H1 (cell line): ENCODE data around the gene FAS. TPM values are rescaled to one million over a fixed set of nuclear protein-coding genes. Genes with fewer than 3 reads are reported as not detected.

Experiments used
- CTCF ChIA-PET: fragments of 300-600 bp; sonication (Branson Sonifier 250); formaldehyde crosslinking; loops from one replicate; lab custom pipeline; 2021; ENCODE audit not compliant: partially characterized antibody; lab: Charles Lee
- POLR2A ChIA-PET: fragments of 300-600 bp; sonication (Branson Sonifier 250); formaldehyde crosslinking; loops from one replicate; lab custom pipeline; 2021; ENCODE audit warnings: inconsistent platforms; ENCODE audit not compliant: partially characterized antibody; lab: Charles Lee
- DNase-seq, 2 experiments: peaks; one replicate each; pipeline versions ENCODE4 v3.0.0 to v3.0.0-alpha.2; 2010 to 2022; ENCODE audit warnings: low spot score in 2 of 2, low read depth in 1 of 2, mixed read lengths in 1 of 2
- FAIRE-seq: peaks from 2 replicates; lab custom pipeline; 2011; peaks lifted over from hg19 to GRCh38; lab: Jason Lieb, UNC
- H2AFZ ChIP-seq: 2 replicates; pipeline ENCODE4 v1.8.1; 2012; ENCODE audit warnings: low read length, inconsistent platforms
- H2AK5ac ChIP-seq: 2 replicates; pipeline ENCODE4 v1.6.1; 2013; ENCODE audit warnings: low read depth, low read length
- H2BK120ac ChIP-seq: replicated peaks from 2 replicates; pipeline ENCODE3; 2013; ENCODE audit warnings: low read depth, low read length, inconsistent platforms
- H2BK12ac ChIP-seq: 2 replicates; pipeline ENCODE4 v1.6.1; 2013; ENCODE audit warnings: low read depth, low read length
- H2BK15ac ChIP-seq: 2 replicates; pipeline ENCODE4 v1.6.1; 2013; ENCODE audit warnings: low read length
- H2BK20ac ChIP-seq: 2 replicates; pipeline ENCODE4 v1.6.1; 2013; ENCODE audit warnings: low read length
- H2BK5ac ChIP-seq: 2 replicates; pipeline ENCODE4 v1.6.1; 2013; ENCODE audit warnings: low read depth, low read length
- H3K14ac ChIP-seq: 2 replicates; pipeline ENCODE4 v1.6.1; 2013; ENCODE audit warnings: inconsistent platforms; ENCODE audit not compliant: insufficient read length
- H3K18ac ChIP-seq: 2 replicates; pipeline ENCODE4 v1.6.1; 2013; ENCODE audit warnings: low read length; ENCODE audit errors: extremely low read depth
- H3K23ac ChIP-seq: 2 replicates; pipeline ENCODE4 v1.6.1; 2013; ENCODE audit warnings: inconsistent platforms; ENCODE audit not compliant: insufficient read length
- H3K23me2 ChIP-seq: 2 replicates; pipeline ENCODE4 v1.6.1; 2013; ENCODE audit warnings: low read depth, low read length
- H3K27ac ChIP-seq: 2 replicates; pipeline ENCODE4 v1.6.1; 2011; ENCODE audit warnings: low read depth, low read length, inconsistent platforms
- H3K27me3 ChIP-seq, 4 experiments: replicated peaks in 1 of 4; 1 replicate in 1 of 4; 2 replicates in 3 of 4; pipeline versions ENCODE4 v1.6.1 to v1.8.1; 2011 to 2013; ENCODE audit warnings: low read length in 3 of 4, mild to moderate bottlenecking in 3 of 4, inconsistent platforms in 2 of 4, mixed read lengths in 2 of 4, moderate library complexity in 1 of 4; ENCODE audit not compliant: control insufficient read depth in 3 of 4, insufficient read depth in 3 of 4; ENCODE audit errors: extremely low read depth in 1 of 4
- H3K36me3 ChIP-seq, 4 experiments: 2 replicates each; pipeline versions ENCODE4 v1.6.1 to v1.8.1; 2011 to 2013; ENCODE audit warnings: mild to moderate bottlenecking in 4 of 4, low read length in 3 of 4, moderate library complexity in 2 of 4, control low read depth in 1 of 4, inconsistent platforms in 1 of 4; ENCODE audit not compliant: insufficient read depth in 4 of 4, control insufficient read depth in 2 of 4
- H3K4ac ChIP-seq: replicated peaks from 2 replicates; pipeline ENCODE3; 2013; ENCODE audit warnings: low read length, low read depth, mixed read lengths, inconsistent platforms; ENCODE audit not compliant: insufficient read length
- H3K4me1 ChIP-seq, 4 experiments: replicated peaks in 1 of 4; 1 replicate in 1 of 4; 2 replicates in 3 of 4; pipeline versions ENCODE4 v1.6.1 to v1.8.1; 2011 to 2013; ENCODE audit warnings: low read length in 3 of 4, inconsistent platforms in 2 of 4, mixed read lengths in 1 of 4; ENCODE audit not compliant: insufficient read depth in 4 of 4, control insufficient read depth in 3 of 4
- H3K4me2 ChIP-seq, 2 experiments: 2 replicates each; pipeline versions ENCODE4 v1.6.1 to v1.8.1; 2011 to 2013; ENCODE audit warnings: low read depth in 2 of 2, low read length in 2 of 2, control low read depth in 1 of 2, inconsistent platforms in 1 of 2, mild to moderate bottlenecking in 1 of 2; ENCODE audit not compliant: insufficient read depth in 1 of 2
- H3K4me3 ChIP-seq, 4 experiments: fragments of 200-600, 300-600 bp in 1 of 4; sonication (generic), shearing (Covaris generic), sonication (Bioruptor Twin) in 1 of 4; 2 replicates each; pipeline versions ENCODE4 v1.5.1 to v1.8.1; 2011 to 2016; ENCODE audit warnings: low read length in 4 of 4, low read depth in 3 of 4, control low read depth in 2 of 4, inconsistent platforms in 2 of 4, mild to moderate bottlenecking in 2 of 4, mixed read lengths in 1 of 4, moderate library complexity in 1 of 4; ENCODE audit not compliant: insufficient read depth in 2 of 4; ENCODE audit errors: extremely low read depth in 1 of 4
- H3K56ac ChIP-seq: replicated peaks from 2 replicates; pipeline ENCODE3; 2013; ENCODE audit warnings: low read depth, mild to moderate bottlenecking, mixed read lengths, low read length, inconsistent platforms; ENCODE audit not compliant: insufficient read length
- H3K79me1 ChIP-seq: 2 replicates; pipeline ENCODE4 v1.6.1; 2013; ENCODE audit warnings: low read depth, low read length, control low read depth
- H3K79me2 ChIP-seq, 2 experiments: 2 replicates each; pipeline versions ENCODE4 v1.6.1 to v1.8.1; 2012 to 2013; ENCODE audit warnings: low read length in 2 of 2, mild to moderate bottlenecking in 2 of 2, inconsistent platforms in 1 of 2; ENCODE audit not compliant: insufficient read depth in 2 of 2, control insufficient read depth in 1 of 2
- H3K9ac ChIP-seq, 4 experiments: replicated peaks in 1 of 4; 1 replicate in 1 of 4; 2 replicates in 3 of 4; pipeline versions ENCODE4 v1.6.1 to v1.8.1; 2011 to 2013; ENCODE audit warnings: low read depth in 3 of 4, low read length in 3 of 4, control low read depth in 2 of 4, mild to moderate bottlenecking in 2 of 4, moderate library complexity in 2 of 4, inconsistent platforms in 1 of 4; ENCODE audit errors: extremely low read depth in 1 of 4
- H3K9me3 ChIP-seq, 2 experiments: 2 replicates each; pipeline versions ENCODE4 v1.6.1 to v1.8.1; 2012 to 2013; ENCODE audit warnings: mild to moderate bottlenecking in 2 of 2, moderate library complexity in 2 of 2, control low read depth in 1 of 2, inconsistent platforms in 1 of 2, low read depth in 1 of 2, low read length in 1 of 2, mixed read lengths in 1 of 2; ENCODE audit not compliant: insufficient read depth in 2 of 2
- H4K20me1 ChIP-seq, 2 experiments: replicated peaks in 1 of 2; 2 replicates each; pipeline versions ENCODE3 to v1.8.1; 2011 to 2013; ENCODE audit warnings: inconsistent platforms in 2 of 2, low read length in 2 of 2, mild to moderate bottlenecking in 1 of 2; ENCODE audit not compliant: insufficient read depth in 2 of 2, control insufficient read depth in 1 of 2
- H4K5ac ChIP-seq: 2 replicates; pipeline ENCODE4 v1.6.1; 2013; ENCODE audit warnings: low read length, low read depth, mixed read lengths, inconsistent platforms; ENCODE audit not compliant: insufficient read length
- H4K8ac ChIP-seq: 2 replicates; pipeline ENCODE4 v1.8.0; 2013; ENCODE audit warnings: mild to moderate bottlenecking, moderate library complexity, low read length, inconsistent platforms; ENCODE audit not compliant: insufficient read depth; ENCODE audit errors: extremely low read depth
- H4K91ac ChIP-seq: replicated peaks from 2 replicates; pipeline ENCODE3; 2013; ENCODE audit warnings: low read length, mixed read lengths, inconsistent platforms; ENCODE audit not compliant: insufficient read length
- ASH2L ChIP-seq: fragments of 200-600, 300-600 bp; sonication (generic); IDR thresholded peaks from one replicate; pipeline ENCODE4 v1.7.1; 2017; ENCODE audit warnings: low read length
- CBX5 ChIP-seq: fragments of 300-800, 300-1000 bp; sonication (generic); IDR thresholded peaks from 2 replicates; pipeline ENCODE4 v1.7.1; 2016; ENCODE audit warnings: antibody characterized with exemption, low read length, low read depth
- CREB1 ChIP-seq: IDR thresholded peaks from 2 replicates; pipeline ENCODE4 v1.6.1; 2012; ENCODE audit warnings: inconsistent platforms
- EGR1 ChIP-seq: IDR thresholded peaks from 2 replicates; pipeline ENCODE4 v1.6.1; 2011; ENCODE audit warnings: low read depth, low read length, borderline replicate concordance
- POLR2AphosphoS5 ChIP-seq: IDR thresholded peaks from 2 replicates; pipeline ENCODE4 v1.6.1; 2011; ENCODE audit warnings: low read depth, low read length
- SIN3A ChIP-seq, 2 experiments: IDR thresholded peaks in 1 of 2; conservative IDR thresholded peaks in 1 of 2; 2 replicates each; pipeline ENCODE4 v1.6.1; 2011 to 2012; ENCODE audit warnings: low read length in 2 of 2, improper control_type of control experiment in 1 of 2, low read depth in 1 of 2, mild to moderate bottlenecking in 1 of 2
- SP2 ChIP-seq: IDR thresholded peaks from 2 replicates; pipeline ENCODE4 v1.6.1; 2012; ENCODE audit warnings: mild to moderate bottlenecking, low read length, inconsistent platforms
- TAF1 ChIP-seq: IDR thresholded peaks from 2 replicates; pipeline ENCODE4 v1.6.1; 2011; ENCODE audit warnings: mild to moderate bottlenecking, low read depth, low read length
- WGBS, 2 experiments: shearing (Covaris generic) in 1 of 2; methylation state at CpG; one replicate each; pipeline versions ENCODE4 v1.1.6 to v1.1.7; 2013 to 2015; ENCODE audit warnings: low lambda C conversion rate in 2 of 2, mixed read lengths in 2 of 2, inconsistent platforms in 1 of 2, low coverage in 1 of 2, missing lambda C conversion rate in 1 of 2; ENCODE audit not compliant: insufficient replicate concordance in 2 of 2, insufficient coverage in 1 of 2, insufficient read length in 1 of 2; ENCODE audit errors: extremely low coverage in 1 of 2, missing lambda C conversion rate in 1 of 2; 5-methylcytosine and 5-hydroxymethylcytosine counted together
- polyA plus RNA-seq, 7 experiments: library from polyadenylated mRNA; depleted of rRNA in 3 of 7; stranded (reverse) in 5 of 7; unstranded in 2 of 7; fragments of >200 nt in 5 of 7; fragments of 200-250 nt in 2 of 7; gene quantifications; 1 replicate in 5 of 7; 2 replicates in 1 of 7; 4 replicates in 1 of 7; pipeline versions ENCODE4 v1.2.1 to v1.2.3, GENCODE V29; 2011 to 2013; ENCODE audit warnings: missing spikeins in 2 of 7, mixed read lengths in 2 of 7
- total RNA-seq: library from RNA; stranded (reverse); fragmentation: NEBNext Ultra II Directional; extraction: Animal tissue kit (Norgen Biotek cat#: 25700); gene quantifications from 2 replicates; pipeline ENCODE4 v1.2.1, GENCODE V29; 2021
- TF ChIP-seq, protein P1 (sequence below): IDR thresholded peaks from 2 replicates; pipeline ENCODE4 v1.6.1; 2011; ENCODE audit warnings: low read length, improper control_type of control experiment

FAS gene
- total and polyA plus RNA-seq, 2 of the 8 experiments (the other 6 are each of a cell fraction or from before 2014, with no cell fraction given) = 4.0 to 6.7 TPM

DNA sequence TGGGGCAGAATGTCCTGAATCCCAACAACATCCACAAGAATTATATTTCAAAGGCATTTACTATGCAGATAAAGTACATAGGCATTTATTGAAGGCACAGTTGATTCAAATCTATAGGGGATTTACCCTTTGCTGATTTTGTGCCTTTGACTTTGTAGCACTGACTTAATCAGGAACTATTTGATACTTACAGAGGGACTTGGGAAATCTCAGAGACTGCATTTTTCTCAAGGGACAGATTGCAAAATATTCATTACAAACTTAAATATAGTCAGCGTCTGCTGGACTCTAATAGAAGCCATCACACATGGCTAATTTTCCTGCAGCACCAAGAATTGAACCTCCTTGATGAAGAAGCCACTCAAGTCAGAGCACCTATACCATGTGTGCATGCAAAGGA, 44.9 kb downstream of the FAS start:
- no peak overlapping the region for H2BK15ac ChIP-seq
- no peak overlapping the region for H3K4me2 ChIP-seq
- no peak overlapping the region for H3K4ac ChIP-seq
- H3K36me3 ChIP-seq = no peaks in the 10 kb centered on the region
- H3K9ac ChIP-seq = no peak overlapping the region
- ChIA-PET POLR2A (no interaction called here), CTCF (interaction anchor here (0.7 to 1.0 kb wide), 3 partner anchors 11 to 181 kb away, joined by 3 to 5 read pairs (median 5); no protein-coding TSS in a partner anchor)
- H3K14ac ChIP-seq = no peak overlapping the region
- no peak overlapping the region for H4K8ac ChIP-seq
- no peak overlapping the region for H3K18ac ChIP-seq
- FAIRE-seq = no peak
- no peak overlapping the region for H2AK5ac ChIP-seq
- H3K23me2 ChIP-seq = no peaks in the 10 kb centered on the region
- peaks cover 3 to 9% (median 6%) of the 10 kb centered on the region in 4 experiments; a peak in 5 of 7 replicates for H3K4me1 ChIP-seq
- no peaks in the 10 kb centered on the region for H3K79me1 ChIP-seq
- no peaks in the 10 kb centered on the region for H3K79me2 ChIP-seq
- DNase-seq = no peak
- H4K91ac ChIP-seq = no peak overlapping the region
- H2BK20ac ChIP-seq = no peak overlapping the region
- H3K56ac ChIP-seq = no peak overlapping the region
- TF ChIP-seq ASH2L (no peak), CREB1 (no peak), POLR2AphosphoS5 (no peak), SP2 (no peak), TAF1 (no peak), EGR1 (no peak), CBX5 (no peak), SIN3A (conservative IDR thresholded peaks at IDR 0.05 in 1 of 2, IDR thresholded peaks at IDR 0.05 in 1 of 2; ENCODE audit: low read depth in 1 of 2, low read length in 2 of 2) (no peak)
- TF ChIP-seq, protein P1, sequence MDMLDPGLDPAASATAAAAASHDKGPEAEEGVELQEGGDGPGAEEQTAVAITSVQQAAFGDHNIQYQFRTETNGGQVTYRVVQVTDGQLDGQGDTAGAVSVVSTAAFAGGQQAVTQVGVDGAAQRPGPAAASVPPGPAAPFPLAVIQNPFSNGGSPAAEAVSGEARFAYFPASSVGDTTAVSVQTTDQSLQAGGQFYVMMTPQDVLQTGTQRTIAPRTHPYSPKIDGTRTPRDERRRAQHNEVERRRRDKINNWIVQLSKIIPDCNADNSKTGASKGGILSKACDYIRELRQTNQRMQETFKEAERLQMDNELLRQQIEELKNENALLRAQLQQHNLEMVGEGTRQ = no peak
- no peak overlapping the region for H2AFZ ChIP-seq
- H4K20me1 ChIP-seq = no peaks in the 10 kb centered on the region
- H3K9me3 ChIP-seq = no peaks in the 10 kb centered on the region
- no peak overlapping the region for H4K5ac ChIP-seq
- H3K27me3 ChIP-seq = no peaks in the 10 kb centered on the region
- H3K4me3 ChIP-seq = no peak overlapping the region
- H2BK120ac ChIP-seq = no peak overlapping the region
- H2BK5ac ChIP-seq = no peak overlapping the region
- no peak overlapping the region for H3K23ac ChIP-seq
- H3K27ac ChIP-seq = no peak overlapping the region
- H2BK12ac ChIP-seq = no peak overlapping the region
- WGBS, 2 experiments = 86% methylated on average over 1 of the region's 1 CpG; no CpG with 5 or more reads in 1 of the 2 experiments
